ENCODE data around the gene PIP5K1B.

PIP5K1B gene

GRCh38 chr9:68871236-68871635, 166.2 kb downstream of the PIP5K1B start:
- DNase-seq: no peak

- DNase-seq: no peak
Measured at GRCh38 chr9:68872026-68872501, 167.0 kb downstream of the PIP5K1B start.

GRCh38 chr9:68873179-68873578, 168.1 kb downstream of the PIP5K1B start:
- DNase-seq: no peak

- no peak for DNase-seq
Measured at GRCh38 chr9:68876273-68876672, 171.2 kb downstream of the PIP5K1B start.

- no peak for DNase-seq
Measured at GRCh38 chr9:68876681-68877080, 171.6 kb downstream of the PIP5K1B start.

- DNase-seq: no peak
Measured at GRCh38 chr9:68877219-68877618, 172.2 kb downstream of the PIP5K1B start.

- DNase-seq: no peak
Measured at GRCh38 chr9:68878450-68878849, 173.4 kb downstream of the PIP5K1B start.

GRCh38 chr9:68883224-68883623, 178.2 kb downstream of the PIP5K1B start:
- DNase-seq: no peak

GRCh38 chr9:68887232-68887631, 182.2 kb downstream of the PIP5K1B start:
- no peak for DNase-seq

- no peak for DNase-seq
Measured at GRCh38 chr9:68894502-68894901, 189.5 kb downstream of the PIP5K1B start.

- DNase-seq: no peak
Measured at GRCh38 chr9:68895741-68896478, 190.9 kb downstream of the PIP5K1B start.

GRCh38 chr9:68896486-68896885, 191.4 kb downstream of the PIP5K1B start:
- no peak for DNase-seq

- no peak for DNase-seq
Measured at GRCh38 chr9:68897577-68898145, 192.6 kb downstream of the PIP5K1B start.

GRCh38 chr9:68898781-68899439, 193.9 kb downstream of the PIP5K1B start:
- no peak for DNase-seq

- DNase-seq: no peak
Measured at GRCh38 chr9:68904454-68904853, 199.4 kb downstream of the PIP5K1B start.

GRCh38 chr9:68905129-68905528, 200.1 kb downstream of the PIP5K1B start:
- DNase-seq: no peak

GRCh38 chr9:68907910-68908309, 202.9 kb downstream of the PIP5K1B start:
- no peak for DNase-seq

GRCh38 chr9:68912561-68912960, 207.5 kb downstream of the PIP5K1B start:
- DNase-seq: no peak

- no peak for DNase-seq
Measured at GRCh38 chr9:68913054-68913453, 208.0 kb downstream of the PIP5K1B start.

GRCh38 chr9:68914751-68915150, 209.7 kb downstream of the PIP5K1B start:
- DNase-seq: no peak

- DNase-seq: no peak
Measured at GRCh38 chr9:68919661-68920060, 214.6 kb downstream of the PIP5K1B start.

- no peak for DNase-seq
Measured at GRCh38 chr9:68920921-68921320, 215.9 kb downstream of the PIP5K1B start.

- no peak for DNase-seq
Measured at GRCh38 chr9:68923480-68923879, 218.4 kb downstream of the PIP5K1B start.

- no peak for DNase-seq
Measured at GRCh38 chr9:68925175-68925574, 220.1 kb downstream of the PIP5K1B start.

Data from activated CD4-positive, alpha-beta T cell treated with anti-CD3 and anti-CD28 coated beads, Interleukin-2, amount 50 U/mL, for 48 hours (primary cell).